ENCODE results near the gene CACNA1C. TPM values are rescaled to one million over a fixed set of nuclear protein-coding genes. Genes with fewer than 3 reads are reported as not detected.

CACNA1C gene
- total and polyA plus RNA-seq, 2 donors from 2014 or later = 1.6 to 17.4 TPM

GRCh38 chr12:2482938-2483660, 430.3 kb downstream of the CACNA1C start:
- TF ChIP-seq, protein P1, sequence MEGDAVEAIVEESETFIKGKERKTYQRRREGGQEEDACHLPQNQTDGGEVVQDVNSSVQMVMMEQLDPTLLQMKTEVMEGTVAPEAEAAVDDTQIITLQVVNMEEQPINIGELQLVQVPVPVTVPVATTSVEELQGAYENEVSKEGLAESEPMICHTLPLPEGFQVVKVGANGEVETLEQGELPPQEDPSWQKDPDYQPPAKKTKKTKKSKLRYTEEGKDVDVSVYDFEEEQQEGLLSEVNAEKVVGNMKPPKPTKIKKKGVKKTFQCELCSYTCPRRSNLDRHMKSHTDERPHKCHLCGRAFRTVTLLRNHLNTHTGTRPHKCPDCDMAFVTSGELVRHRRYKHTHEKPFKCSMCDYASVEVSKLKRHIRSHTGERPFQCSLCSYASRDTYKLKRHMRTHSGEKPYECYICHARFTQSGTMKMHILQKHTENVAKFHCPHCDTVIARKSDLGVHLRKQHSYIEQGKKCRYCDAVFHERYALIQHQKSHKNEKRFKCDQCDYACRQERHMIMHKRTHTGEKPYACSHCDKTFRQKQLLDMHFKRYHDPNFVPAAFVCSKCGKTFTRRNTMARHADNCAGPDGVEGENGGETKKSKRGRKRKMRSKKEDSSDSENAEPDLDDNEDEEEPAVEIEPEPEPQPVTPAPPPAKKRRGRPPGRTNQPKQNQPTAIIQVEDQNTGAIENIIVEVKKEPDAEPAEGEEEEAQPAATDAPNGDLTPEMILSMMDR (IDR thresholded peaks at IDR 0.05; ENCODE audit: borderline replicate concordance, extremely low read depth, insufficient read depth) = no peak
- H3K27me3 ChIP-seq (ENCODE audit: control insufficient read depth, insufficient read depth, low read length) = no peaks in the 10 kb centered on the region
- intact Hi-C loops (cut with DNase I) = no loop called here
- H3K36me3 ChIP-seq (ENCODE audit: control insufficient read depth in 2 of 3, insufficient read depth in 3 of 3, low read length in 3 of 3) = no peaks in the 10 kb centered on the region
- H3K27ac ChIP-seq (ENCODE audit: low read depth in 2 of 2, low read length in 2 of 2) = no peak overlapping the region
- no peaks in the 10 kb centered on the region for H3K4me1 ChIP-seq (ENCODE audit: control insufficient read depth in 2 of 3, insufficient read depth in 2 of 3, low read depth in 1 of 3, low read length in 3 of 3)
- no peak for DNase-seq
- no peaks in the 10 kb centered on the region for H3K9me3 ChIP-seq (ENCODE audit: control insufficient read depth in 2 of 3, insufficient read depth in 1 of 3, low read length in 3 of 3)
- FAIRE-seq = no peak
- H3K9ac ChIP-seq (ENCODE audit: low read length in 3 of 3) = no peak overlapping the region
- H3K4me3 ChIP-seq (ENCODE audit: low read length in 3 of 3) = no peak overlapping the region

- Histone ChIP-seq H3K27me3 (ENCODE audit: control insufficient read depth, insufficient read depth, low read length) (no peaks in the 10 kb centered on the region), H3K4me3 (ENCODE audit: low read length in 3 of 3) (no peak overlapping the region), H3K9me3 (ENCODE audit: control insufficient read depth in 2 of 3, insufficient read depth in 1 of 3, low read length in 3 of 3) (no peaks in the 10 kb centered on the region), H3K4me1 (ENCODE audit: control insufficient read depth in 2 of 3, insufficient read depth in 2 of 3, low read depth in 1 of 3, low read length in 3 of 3) (no peaks in the 10 kb centered on the region), H3K27ac (ENCODE audit: low read depth in 2 of 2, low read length in 2 of 2) (no peak overlapping the region), H3K36me3 (ENCODE audit: control insufficient read depth in 2 of 3, insufficient read depth in 3 of 3, low read length in 3 of 3) (no peaks in the 10 kb centered on the region), H3K9ac (ENCODE audit: low read length in 3 of 3) (no peak overlapping the region)
- TF ChIP-seq, protein P1 (IDR thresholded peaks at IDR 0.05; ENCODE audit: borderline replicate concordance, extremely low read depth, insufficient read depth) = no peak
- intact Hi-C loops (cut with DNase I) = no loop called here
- FAIRE-seq (no peak), DNase-seq (no peak)
These were observed 430.9 kb downstream of the CACNA1C start for GRCh38 chr12:2483713-2484112.

GRCh38 chr12:2484141-2484776, 431.5 kb downstream of the CACNA1C start:
- Histone ChIP-seq H3K36me3 (ENCODE audit: control insufficient read depth in 2 of 3, insufficient read depth in 3 of 3, low read length in 3 of 3) (no peaks in the 10 kb centered on the region), H3K27me3 (ENCODE audit: control insufficient read depth, insufficient read depth, low read length) (no peaks in the 10 kb centered on the region), H3K27ac (ENCODE audit: low read depth in 2 of 2, low read length in 2 of 2) (no peak overlapping the region), H3K4me1 (ENCODE audit: control insufficient read depth in 2 of 3, insufficient read depth in 2 of 3, low read depth in 1 of 3, low read length in 3 of 3) (no peaks in the 10 kb centered on the region), H3K9ac (ENCODE audit: low read length in 3 of 3) (no peak overlapping the region), H3K9me3 (ENCODE audit: control insufficient read depth in 2 of 3, insufficient read depth in 1 of 3, low read length in 3 of 3) (no peaks in the 10 kb centered on the region), H3K4me3 (ENCODE audit: low read length in 3 of 3) (no peak overlapping the region)
- intact Hi-C loops (cut with DNase I) = no loop called here
- TF ChIP-seq, protein P1 (IDR thresholded peaks at IDR 0.05; ENCODE audit: borderline replicate concordance, extremely low read depth, insufficient read depth) = no peak
- FAIRE-seq (no peak), DNase-seq (no peak)
